Measurements from ENCODE around the gene CLBA1. TPM values are rescaled to one million over a fixed set of nuclear protein-coding genes. Genes with fewer than 3 reads are reported as not detected.

CLBA1 gene
- total and polyA plus RNA-seq, 12 donors: 6.3 to 22.5 (median 9.5) TPM

DNA sequence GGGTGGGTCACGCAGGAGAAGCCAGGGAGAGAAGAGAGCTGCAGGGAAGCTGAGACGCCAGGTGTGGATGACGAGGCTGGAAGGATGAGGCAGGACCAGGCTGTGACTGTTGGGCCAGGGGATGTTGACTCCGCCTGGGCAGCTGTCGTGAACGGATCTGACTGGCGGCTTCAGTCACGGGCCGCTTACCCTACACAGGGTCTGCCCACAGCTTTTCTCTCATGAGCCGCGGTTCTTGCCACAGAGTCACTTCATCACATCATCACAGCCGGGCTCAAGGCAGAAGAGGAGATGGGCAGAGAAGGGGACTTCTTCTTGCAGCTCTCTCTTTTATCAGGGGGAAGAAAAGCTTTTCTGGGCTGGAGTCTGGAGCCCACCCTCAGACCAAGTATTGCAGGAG lies 7.7 kb downstream of the CLBA1 start:
- no peak for DNase-seq
- H3K4me3 ChIP-seq: no peak overlapping the region
- no peaks in the 10 kb centered on the region for H3K4me1 ChIP-seq (replicated peaks in 1 of 2)
- TF ChIP-seq, protein P1, sequence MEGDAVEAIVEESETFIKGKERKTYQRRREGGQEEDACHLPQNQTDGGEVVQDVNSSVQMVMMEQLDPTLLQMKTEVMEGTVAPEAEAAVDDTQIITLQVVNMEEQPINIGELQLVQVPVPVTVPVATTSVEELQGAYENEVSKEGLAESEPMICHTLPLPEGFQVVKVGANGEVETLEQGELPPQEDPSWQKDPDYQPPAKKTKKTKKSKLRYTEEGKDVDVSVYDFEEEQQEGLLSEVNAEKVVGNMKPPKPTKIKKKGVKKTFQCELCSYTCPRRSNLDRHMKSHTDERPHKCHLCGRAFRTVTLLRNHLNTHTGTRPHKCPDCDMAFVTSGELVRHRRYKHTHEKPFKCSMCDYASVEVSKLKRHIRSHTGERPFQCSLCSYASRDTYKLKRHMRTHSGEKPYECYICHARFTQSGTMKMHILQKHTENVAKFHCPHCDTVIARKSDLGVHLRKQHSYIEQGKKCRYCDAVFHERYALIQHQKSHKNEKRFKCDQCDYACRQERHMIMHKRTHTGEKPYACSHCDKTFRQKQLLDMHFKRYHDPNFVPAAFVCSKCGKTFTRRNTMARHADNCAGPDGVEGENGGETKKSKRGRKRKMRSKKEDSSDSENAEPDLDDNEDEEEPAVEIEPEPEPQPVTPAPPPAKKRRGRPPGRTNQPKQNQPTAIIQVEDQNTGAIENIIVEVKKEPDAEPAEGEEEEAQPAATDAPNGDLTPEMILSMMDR (IDR thresholded peaks at IDR 0.05): no peak
- no peak for TF ChIP-seq POLR2A (IDR thresholded peaks at IDR 0.05)
- no peak overlapping the region for H3K27ac ChIP-seq
- H3K9me3 ChIP-seq (replicated peaks in 1 of 3): no peaks in the 10 kb centered on the region
- intact Hi-C loops (cut with DNase I): no loop called here
- 94 to 98% (median 96%) methylated on average over 12 of the region's 12 CpGs for WGBS, 4 donors
- peaks cover 0 to 20% of the 10 kb centered on the region in 2 donors for H3K36me3 ChIP-seq (replicated peaks in 1 of 2)
- no peaks in the 10 kb centered on the region for H3K27me3 ChIP-seq

DNA sequence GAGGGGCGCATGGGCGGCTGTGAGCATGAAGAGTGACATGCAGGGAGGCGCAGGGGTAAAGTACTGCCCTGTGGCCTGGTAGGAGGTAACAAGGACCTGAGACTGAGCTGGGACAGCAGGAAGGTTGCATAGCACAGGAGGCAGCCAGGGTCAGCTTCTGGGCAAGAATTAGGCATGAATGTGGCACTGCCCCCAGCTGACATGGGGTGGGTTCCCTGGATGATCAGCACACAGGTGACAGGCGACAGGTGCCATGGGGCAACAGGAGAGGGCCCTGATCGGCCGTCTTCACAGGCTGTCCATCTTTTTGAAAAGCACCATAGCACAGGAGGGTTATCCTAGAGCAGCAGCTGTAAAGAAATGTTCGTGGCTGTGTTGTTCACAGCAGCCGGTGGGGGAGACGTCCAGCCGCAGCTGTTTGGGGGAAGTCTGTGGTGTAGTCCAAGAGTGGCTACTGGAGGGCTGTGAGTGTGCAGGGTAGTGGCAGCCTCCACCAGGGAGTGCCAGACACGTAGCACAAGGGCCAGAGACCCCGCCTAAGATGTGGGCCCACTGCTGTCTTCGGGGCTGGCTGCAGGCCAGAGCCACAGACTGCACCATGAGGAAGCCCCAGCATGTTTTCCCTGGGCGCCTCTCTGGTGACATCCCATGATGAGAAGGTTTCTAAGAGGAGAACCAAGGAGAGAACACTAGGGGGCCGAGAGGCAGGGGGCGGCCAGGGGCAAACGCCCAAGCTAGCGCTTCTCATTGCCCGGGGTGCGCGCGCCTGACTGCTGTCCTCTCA lies 8.4 kb downstream of the CLBA1 start:
- no peaks in the 10 kb centered on the region for H3K27me3 ChIP-seq
- TF ChIP-seq, protein P1 (IDR thresholded peaks at IDR 0.05): no peak
- TF ChIP-seq POLR2A (IDR thresholded peaks at IDR 0.05): no peak
- intact Hi-C loops (cut with DNase I): no loop called here
- no peak overlapping the region for H3K27ac ChIP-seq
- H3K4me1 ChIP-seq (replicated peaks in 1 of 2): no peaks in the 10 kb centered on the region
- WGBS, 4 donors: 84 to 89% (median 87%) methylated on average over 18 to 22 of the region's 22 CpGs
- H3K4me3 ChIP-seq: no peak overlapping the region
- H3K36me3 ChIP-seq (replicated peaks in 1 of 2): peaks cover 0 to 20% of the 10 kb centered on the region in 2 donors
- no peak for DNase-seq
- H3K9me3 ChIP-seq (replicated peaks in 1 of 3): no peaks in the 10 kb centered on the region

DNA sequence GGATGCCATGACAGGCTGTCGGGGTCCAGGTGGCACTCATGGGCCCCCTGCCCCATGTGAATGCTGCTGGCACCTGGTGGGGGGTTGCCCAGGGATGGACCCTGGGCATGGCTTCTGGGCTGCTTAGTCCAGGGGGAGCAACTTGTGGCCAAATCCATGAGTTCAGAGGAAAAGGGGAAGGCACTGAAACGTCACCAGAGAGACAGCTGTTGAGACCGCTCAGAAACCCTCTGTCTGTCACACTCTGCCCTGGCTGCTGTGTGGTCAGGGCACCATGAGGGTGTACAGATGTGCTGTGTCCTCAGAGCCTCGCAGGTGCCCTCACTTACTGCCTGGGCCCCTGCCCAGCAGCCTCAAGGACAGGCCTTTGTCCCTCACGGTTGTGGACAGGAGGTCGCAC lies 9.4 kb downstream of the CLBA1 start:
- TF ChIP-seq POLR2A (IDR thresholded peaks at IDR 0.05): no peak
- TF ChIP-seq, protein P1 (IDR thresholded peaks at IDR 0.05): no peak
- Histone ChIP-seq H3K36me3 (replicated peaks in 1 of 2) (peaks cover 0 to 20% of the 10 kb centered on the region in 2 donors), H3K4me1 (replicated peaks in 1 of 2) (no peaks in the 10 kb centered on the region), H3K9me3 (replicated peaks in 1 of 3) (peaks cover 0 to 6% (median 0%) of the 10 kb centered on the region in 3 donors), H3K4me3 (no peak overlapping the region), H3K27me3 (no peaks in the 10 kb centered on the region), H3K27ac (no peak overlapping the region)
- WGBS, 4 donors: 67 to 92% (median 82%) methylated on average over 1 to 6 of the region's 6 CpGs
- no peak for DNase-seq
- intact Hi-C loops (cut with DNase I): no loop called here

DNA sequence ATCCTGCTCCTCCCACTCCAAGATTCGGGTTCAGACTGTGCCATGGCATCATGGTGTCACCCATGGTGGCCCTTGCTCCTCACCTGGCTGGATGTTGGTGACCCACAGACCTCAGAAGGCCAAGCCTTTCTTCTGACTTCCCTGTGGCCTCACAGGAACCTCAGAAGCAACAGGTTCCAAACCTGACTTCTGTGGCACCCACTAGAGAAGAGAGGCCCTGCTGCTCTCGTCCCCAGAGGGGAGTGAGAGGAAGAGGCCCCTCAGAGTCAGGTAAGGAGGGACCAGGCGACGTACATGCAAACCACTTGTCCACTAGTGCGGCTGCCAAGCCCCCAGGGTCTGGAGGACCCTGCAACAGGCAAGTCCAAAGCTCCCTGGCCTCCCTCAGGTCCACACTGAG lies 10.4 kb downstream of the CLBA1 start:
- H3K27me3 ChIP-seq: no peaks in the 10 kb centered on the region
- DNase-seq: no peak
- H3K4me1 ChIP-seq (replicated peaks in 1 of 2): no peaks in the 10 kb centered on the region
- H3K4me3 ChIP-seq: no peak overlapping the region
- TF ChIP-seq POLR2A (IDR thresholded peaks at IDR 0.05): no peak
- TF ChIP-seq, protein P1 (IDR thresholded peaks at IDR 0.05): no peak
- no peak overlapping the region for H3K27ac ChIP-seq
- peaks cover 0 to 6% (median 0%) of the 10 kb centered on the region in 3 donors for H3K9me3 ChIP-seq (replicated peaks in 1 of 3)
- intact Hi-C loops (cut with DNase I): no loop called here
- 88 to 96% (median 92%) methylated on average over 4 to 5 of the region's 5 CpGs for WGBS, 4 donors
- peaks cover 0 to 20% of the 10 kb centered on the region in 2 donors for H3K36me3 ChIP-seq (replicated peaks in 1 of 2)
